Activated T-cell treated with anti-CD3 and anti-CD28 coated beads, Interleukin-2, amount 50 U/mL, for 24 hours (primary cell): ENCODE measurements around the gene DAB2IP.

ENCODE experiments used
- DNase-seq: peaks from one replicate; pipeline ENCODE4 v3.0.0-alpha.2; 2020
- H3K27ac Mint-ChIP-seq: 2 replicates; pipeline ENCODE4 v1.8.0; 2020; ENCODE audit warnings: mild to moderate bottlenecking, mixed read lengths
- H3K27me3 Mint-ChIP-seq: 2 replicates; pipeline ENCODE4 v1.8.0; 2020; ENCODE audit warnings: mixed read lengths
- H3K36me3 Mint-ChIP-seq: 2 replicates; pipeline ENCODE4 v1.8.0; 2020; ENCODE audit warnings: low read depth, mixed read lengths
- H3K4me1 Mint-ChIP-seq: 2 replicates; pipeline ENCODE4 v1.8.0; 2020; ENCODE audit warnings: low read depth, mixed read lengths
- H3K4me3 Mint-ChIP-seq: 2 replicates; pipeline ENCODE4 v1.8.0; 2020; ENCODE audit warnings: mild to moderate bottlenecking, moderate library complexity, mixed read lengths
- H3K9me3 Mint-ChIP-seq: 2 replicates; pipeline ENCODE4 v1.8.0; 2020; ENCODE audit warnings: mixed read lengths

Gene DAB2IP

DNA sequence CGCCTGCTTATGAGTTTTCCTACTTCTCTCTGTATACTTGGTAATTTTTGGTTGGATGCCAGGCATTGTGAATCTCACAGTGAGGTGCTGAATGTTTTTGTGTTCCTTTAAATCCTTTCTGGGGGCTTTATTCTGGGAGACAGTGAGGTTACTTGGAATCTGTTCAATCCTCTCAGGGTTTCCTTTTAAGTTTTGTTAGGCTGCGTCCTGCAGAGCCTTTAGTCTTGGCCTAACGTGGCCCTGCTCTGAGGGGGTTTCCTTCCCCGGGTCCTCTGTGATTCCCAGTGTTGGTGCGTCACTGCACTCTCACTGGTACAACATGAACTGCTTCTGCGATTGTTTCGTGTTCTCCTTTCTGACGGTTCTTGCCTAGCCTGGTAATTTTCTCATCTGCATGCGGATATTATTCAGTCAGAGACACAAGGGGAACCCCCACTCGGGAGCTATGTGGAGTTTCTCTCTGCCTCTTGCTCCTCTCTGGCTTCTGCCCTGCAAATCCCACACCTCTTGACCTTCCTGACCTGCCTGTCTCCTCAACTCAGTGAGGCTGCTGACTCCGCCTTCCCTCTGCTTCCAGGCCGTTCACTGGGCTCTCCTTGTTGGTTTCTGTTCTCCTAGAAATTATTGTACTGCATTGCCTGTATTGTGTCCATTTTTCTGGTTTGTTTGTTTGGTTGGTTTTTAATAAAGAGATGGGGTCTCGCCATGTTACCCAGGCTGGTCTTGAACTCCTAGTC, 128.1 kb downstream of the DAB2IP start:
- Mint-ChIP-seq H3K4me3 (no peak overlapping the region), H3K27me3 (peaks cover 10% of the 10 kb centered on the region), H3K4me1 (peaks cover 6% of the 10 kb centered on the region), H3K36me3 (no peaks in the 10 kb centered on the region), H3K27ac (no peak overlapping the region), H3K9me3 (no peaks in the 10 kb centered on the region)
- no peak for DNase-seq

DNA sequence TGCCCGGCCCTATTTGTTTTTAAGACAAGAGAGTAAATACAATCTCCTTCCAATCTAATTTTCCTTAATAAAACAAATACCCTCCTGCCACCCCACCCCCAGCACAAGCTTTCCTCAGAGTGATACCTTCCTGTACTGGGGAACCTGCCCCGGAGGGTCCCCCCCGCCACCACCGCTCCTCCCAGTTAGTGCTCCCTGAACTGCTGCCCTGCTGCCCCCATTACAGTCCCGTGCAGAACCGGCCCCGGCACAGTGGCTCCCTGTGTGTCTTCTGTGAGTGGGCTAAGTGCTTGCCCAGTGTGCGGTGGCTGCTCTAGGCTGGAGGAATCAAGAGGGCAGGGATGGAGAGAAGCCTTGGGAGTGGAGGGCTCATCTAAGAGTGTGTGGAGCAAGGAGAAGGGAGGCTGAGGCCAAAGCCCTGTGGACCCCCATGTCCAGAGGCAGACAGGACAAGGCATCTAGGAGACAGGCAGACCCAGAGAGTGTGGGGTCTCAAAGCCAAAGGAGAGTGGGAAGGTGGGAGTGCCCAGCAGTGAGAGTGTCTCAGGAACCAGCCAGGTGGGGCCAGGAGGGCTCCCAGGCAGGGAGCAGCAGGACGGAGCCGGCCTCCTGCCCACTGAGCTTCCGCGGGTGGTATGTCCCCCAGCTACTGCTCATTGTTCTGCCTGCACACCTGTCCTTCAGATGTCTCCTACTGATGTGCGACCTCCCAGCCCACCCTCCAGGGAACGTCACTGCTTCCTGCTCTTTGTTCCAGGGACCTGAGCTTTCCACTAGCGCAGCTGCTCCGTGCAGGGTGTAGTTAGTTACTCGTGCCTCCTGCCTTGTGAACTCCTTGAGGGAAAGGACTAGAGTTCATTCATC, 129.0 kb downstream of the DAB2IP start:
- H3K9me3 Mint-ChIP-seq = no peaks in the 10 kb centered on the region
- no peak overlapping the region for H3K27ac Mint-ChIP-seq

DNA sequence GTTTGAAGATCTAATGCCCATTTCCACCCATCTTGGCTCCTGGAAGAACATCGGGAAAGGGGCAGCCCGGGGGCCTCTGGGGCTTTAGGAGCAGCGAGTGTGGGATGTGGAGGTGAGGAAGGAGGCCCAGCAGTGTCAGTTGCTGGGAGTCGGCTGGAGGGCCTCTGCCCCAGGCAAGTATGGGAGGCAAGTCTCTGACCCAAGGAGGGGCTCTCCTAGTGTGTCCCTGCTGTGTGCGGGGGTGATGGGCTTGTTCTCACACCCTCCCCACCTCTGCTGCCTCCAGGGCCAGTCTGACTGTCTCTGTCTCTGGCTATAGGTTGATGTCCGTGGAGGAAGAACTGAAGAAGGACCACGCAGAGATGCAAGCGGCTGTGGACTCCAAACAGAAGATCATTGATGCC, 129.7 kb downstream of the DAB2IP start:
- H3K27me3 Mint-ChIP-seq = peaks cover 10% of the 10 kb centered on the region
- H3K36me3 Mint-ChIP-seq = no peaks in the 10 kb centered on the region
- H3K9me3 Mint-ChIP-seq = no peaks in the 10 kb centered on the region
- no peak overlapping the region for H3K4me3 Mint-ChIP-seq
- H3K4me1 Mint-ChIP-seq = peaks cover 6% of the 10 kb centered on the region
- DNase-seq = no peak
- no peak overlapping the region for H3K27ac Mint-ChIP-seq

More for the DNA sequence above, 129.0 kb downstream of the DAB2IP start:
- Mint-ChIP-seq H3K27me3 (peaks cover 10% of the 10 kb centered on the region), H3K36me3 (no peaks in the 10 kb centered on the region), H3K4me1 (peaks cover 6% of the 10 kb centered on the region), H3K4me3 (no peak overlapping the region)
- DNase-seq = no peak

DNA sequence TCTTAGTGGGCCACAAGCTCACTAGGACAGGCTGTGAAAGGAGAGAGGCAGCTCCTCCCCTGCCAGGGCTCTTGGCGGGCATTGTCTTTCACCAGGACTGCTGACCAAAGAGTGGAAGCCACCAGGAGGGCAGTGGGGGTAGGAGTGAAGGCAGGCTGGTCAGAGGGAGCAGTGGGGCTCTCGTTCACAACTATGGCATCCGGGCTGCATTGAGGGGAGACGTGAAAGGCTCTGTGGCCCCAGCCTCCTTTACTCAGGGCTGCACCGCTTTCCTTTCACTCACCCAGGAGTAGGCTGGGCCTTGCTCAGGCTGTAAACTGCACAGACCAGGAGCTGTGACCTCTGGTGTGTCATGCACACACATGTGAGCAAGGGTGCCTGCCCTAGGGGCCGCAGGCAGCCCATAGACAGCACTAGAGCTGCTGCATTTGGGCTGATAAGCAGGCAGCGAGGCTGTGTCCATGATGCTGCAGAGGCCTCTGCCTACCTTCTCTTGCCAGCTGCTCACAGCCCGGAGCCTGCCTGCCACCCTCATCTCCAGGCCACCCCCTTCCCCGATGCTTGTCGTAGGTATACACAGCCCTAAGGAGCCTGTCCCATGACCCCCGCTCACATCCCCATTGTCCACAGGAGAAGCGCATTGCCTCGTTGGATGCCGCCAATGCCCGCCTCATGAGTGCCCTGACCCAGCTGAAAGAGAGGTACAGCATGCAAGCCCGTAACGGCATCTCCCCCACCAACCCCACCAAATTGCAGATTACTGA, 130.4 kb downstream of the DAB2IP start:
- Mint-ChIP-seq H3K27ac (no peak overlapping the region), H3K27me3 (peaks cover 9% of the 10 kb centered on the region), H3K36me3 (no peaks in the 10 kb centered on the region), H3K4me3 (no peak overlapping the region), H3K9me3 (no peaks in the 10 kb centered on the region), H3K4me1 (peaks cover 6% of the 10 kb centered on the region)
- no peak for DNase-seq

DNA sequence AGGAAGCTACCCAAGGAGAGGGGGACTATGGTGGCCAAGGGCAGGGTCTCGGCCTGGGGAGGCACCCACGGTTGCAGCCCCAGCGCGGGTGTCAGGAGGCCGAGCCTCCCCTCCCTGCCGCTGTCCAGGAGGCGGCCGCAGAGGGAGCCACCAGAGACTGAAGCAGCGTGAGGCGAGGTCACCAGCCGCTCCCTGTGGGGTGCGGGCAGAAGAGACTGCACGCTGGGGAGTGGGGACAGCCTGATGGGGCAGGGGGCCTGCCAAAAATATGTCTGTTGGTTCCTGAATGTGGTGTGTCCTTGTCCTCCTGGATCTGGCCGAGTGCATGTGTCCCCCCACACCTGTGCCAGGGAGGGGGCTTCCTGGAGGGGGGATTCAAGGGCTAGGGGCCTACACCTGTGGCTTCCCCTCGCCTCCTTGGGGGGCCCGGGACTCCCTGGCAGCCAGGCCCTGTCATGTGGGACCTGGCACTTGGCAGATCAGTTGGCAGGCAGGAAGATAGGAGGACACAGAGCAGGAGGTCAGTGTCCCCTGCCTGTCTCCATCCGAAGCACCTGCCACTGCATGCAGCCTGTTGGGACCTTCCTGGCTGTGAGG, 131.2 kb downstream of the DAB2IP start:
- Mint-ChIP-seq H3K27me3 (peaks cover 9% of the 10 kb centered on the region), H3K27ac (no peak overlapping the region), H3K36me3 (no peaks in the 10 kb centered on the region), H3K4me1 (peaks cover 6% of the 10 kb centered on the region), H3K9me3 (no peaks in the 10 kb centered on the region), H3K4me3 (no peak overlapping the region)
- no peak for DNase-seq

DNA sequence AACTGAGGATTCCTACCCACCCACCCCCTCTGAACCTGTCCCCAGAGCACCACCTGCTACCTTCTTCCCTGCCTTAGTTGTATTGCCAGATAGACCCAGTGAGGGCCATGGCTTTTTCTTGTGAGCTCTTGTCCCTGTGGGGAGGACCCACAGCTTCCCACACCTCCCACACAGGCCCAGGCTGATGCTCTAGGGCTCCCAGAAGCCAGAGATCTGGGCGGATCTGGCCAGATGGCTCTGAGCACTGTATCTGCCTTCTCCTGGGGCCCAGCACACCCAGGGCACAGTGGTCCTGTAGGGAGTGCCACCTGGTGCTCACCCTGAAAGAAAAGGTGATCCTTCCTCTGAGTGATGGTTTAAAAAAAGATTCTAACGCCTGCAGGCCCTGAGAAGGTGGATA, 131.7 kb downstream of the DAB2IP start:
- peaks cover 9% of the 10 kb centered on the region for H3K27me3 Mint-ChIP-seq
- H3K27ac Mint-ChIP-seq = no peak overlapping the region
- no peak overlapping the region for H3K4me3 Mint-ChIP-seq
- H3K4me1 Mint-ChIP-seq = peaks cover 6% of the 10 kb centered on the region
- H3K36me3 Mint-ChIP-seq = no peaks in the 10 kb centered on the region
- H3K9me3 Mint-ChIP-seq = no peaks in the 10 kb centered on the region
- DNase-seq = no peak

DNA sequence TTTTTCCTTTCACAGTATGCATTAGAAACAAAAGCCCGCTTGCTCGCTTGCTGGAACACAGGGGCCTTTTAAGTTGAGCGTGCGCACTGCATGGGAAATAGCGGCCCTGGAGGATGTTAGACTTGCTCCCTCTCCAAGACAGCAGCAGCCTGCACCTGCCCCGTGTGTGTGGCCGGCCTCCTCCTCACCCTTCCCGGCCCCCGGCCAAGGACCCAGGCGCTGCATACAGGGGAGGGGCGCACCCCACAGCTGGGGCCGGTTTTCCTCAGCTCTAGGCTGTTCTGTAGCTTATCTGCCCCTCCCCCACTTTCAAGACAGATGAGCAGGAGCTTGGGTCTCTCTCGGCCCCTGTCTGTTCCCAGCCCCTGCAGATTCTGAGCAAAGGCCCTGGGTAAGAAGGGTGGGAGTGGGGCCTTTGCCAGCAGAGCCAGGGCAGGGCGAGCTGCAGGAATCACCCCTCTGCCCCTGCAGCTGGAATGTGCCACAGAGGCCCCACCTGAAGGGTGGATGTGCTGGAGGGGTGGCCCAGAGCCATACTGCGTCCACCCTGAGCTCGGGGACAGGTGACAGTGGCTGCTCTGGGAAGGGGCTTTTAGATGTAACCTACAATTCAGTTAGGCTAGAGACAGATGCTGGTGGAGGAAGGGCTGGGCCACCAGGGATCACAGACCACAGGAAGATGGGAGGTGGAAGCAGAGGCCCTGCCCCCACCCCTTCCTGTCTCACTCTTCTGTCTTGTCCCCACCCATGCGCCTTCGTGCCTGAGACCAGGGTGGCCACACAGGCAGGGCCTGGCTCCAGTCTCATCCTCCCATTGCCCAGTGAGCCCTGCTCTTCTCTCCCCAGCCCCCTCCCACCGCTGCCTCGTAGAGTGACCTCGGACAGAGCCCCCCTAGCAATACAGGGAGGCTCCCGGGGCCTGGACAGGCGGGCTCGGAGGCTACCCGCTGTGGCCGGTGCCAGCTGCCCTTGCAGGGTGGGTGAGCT, 132.4 kb downstream of the DAB2IP start:
- peak; percentile 32 for DNase-seq
- H3K4me3 Mint-ChIP-seq = no peak overlapping the region
- H3K27ac Mint-ChIP-seq = no peak overlapping the region

DNA sequence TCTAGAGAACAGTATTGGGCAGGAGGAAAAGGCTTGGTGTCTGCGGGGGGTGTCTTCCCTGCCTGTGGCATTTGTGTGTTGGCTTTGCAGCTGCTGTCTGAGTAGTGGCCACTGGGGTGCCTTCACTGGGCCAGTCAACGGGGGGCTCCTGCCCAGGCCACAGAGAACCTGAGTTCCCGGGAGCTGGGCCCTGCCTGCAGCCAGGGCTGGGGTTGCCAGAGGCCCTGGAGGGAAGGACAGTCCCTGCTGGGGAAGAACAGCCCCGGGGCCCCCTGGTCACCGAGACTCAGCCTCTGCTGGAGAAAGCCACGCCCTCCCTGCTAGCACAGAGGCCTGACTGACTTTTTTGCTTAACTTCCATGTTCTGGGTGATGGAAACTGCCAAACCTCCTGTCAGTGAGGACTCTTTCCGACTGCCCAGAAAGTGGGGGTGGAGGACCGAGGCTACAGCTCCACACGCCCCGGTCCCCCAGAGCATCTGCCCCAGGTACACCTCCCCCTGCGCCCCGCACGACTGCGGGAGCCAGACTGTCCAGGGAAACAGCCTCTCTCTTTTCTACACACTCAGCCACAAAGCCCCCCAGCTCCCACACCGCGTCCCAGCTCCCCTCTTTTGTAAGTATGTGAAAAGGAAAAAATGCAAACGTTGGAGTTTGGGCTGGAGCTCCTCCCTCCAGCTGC, 133.4 kb downstream of the DAB2IP start:
- no peak for DNase-seq
- Mint-ChIP-seq H3K27ac (no peak overlapping the region), H3K9me3 (no peaks in the 10 kb centered on the region), H3K36me3 (no peaks in the 10 kb centered on the region), H3K4me1 (peaks cover 6% of the 10 kb centered on the region), H3K4me3 (no peak overlapping the region), H3K27me3 (peaks cover 9% of the 10 kb centered on the region)

More for the DNA sequence above, 132.4 kb downstream of the DAB2IP start:
- Mint-ChIP-seq H3K36me3 (no peaks in the 10 kb centered on the region), H3K9me3 (no peaks in the 10 kb centered on the region), H3K4me1 (peaks cover 6% of the 10 kb centered on the region), H3K27me3 (peaks cover 9% of the 10 kb centered on the region)

DNA sequence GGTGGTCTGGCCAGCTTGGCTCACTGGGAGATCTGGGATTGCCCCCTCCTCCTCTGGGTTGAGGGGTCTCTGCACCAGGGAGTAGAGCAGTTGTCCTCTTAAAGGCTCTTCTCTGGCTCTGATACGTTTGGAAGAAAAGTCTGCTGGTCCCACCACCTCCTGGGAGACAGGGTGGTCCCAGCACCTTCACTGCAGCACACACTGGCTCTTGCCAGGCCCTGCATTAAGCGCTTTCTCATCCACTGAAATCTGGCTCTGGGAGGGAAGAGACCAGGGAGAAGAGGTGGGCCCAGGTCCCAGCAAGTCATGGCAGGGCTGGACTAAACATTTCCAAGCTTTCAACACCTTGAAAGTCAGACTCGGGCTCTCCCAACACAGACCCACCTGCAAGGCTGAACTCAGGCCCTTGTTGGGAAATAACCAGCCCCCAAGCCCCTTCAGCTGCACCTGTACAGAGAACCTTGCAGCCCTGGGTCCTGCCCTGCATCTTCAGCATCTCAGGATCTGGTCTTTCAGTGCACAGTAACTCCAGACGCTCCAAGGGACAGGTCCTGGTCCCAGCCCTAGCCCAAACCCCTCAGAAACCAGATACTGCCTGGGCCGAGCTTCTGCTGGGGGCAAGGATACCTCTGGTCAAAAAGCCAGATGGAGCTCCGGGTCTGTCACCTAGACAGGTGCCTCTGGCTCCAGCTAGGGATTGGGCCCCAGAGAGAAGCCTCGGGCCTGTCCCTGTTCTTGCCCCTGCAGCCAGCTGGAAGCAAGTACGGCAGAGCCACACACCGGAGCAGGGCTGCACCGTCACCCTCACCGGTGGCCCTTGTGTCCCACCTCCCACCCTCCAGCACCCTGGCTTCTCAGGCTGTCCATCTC, 134.5 kb downstream of the DAB2IP start:
- Mint-ChIP-seq H3K27ac (no peak overlapping the region), H3K27me3 (peaks cover 7% of the 10 kb centered on the region), H3K4me3 (no peak overlapping the region), H3K36me3 (no peaks in the 10 kb centered on the region), H3K4me1 (peaks cover 6% of the 10 kb centered on the region), H3K9me3 (no peaks in the 10 kb centered on the region)
- DNase-seq = no peak

DNA sequence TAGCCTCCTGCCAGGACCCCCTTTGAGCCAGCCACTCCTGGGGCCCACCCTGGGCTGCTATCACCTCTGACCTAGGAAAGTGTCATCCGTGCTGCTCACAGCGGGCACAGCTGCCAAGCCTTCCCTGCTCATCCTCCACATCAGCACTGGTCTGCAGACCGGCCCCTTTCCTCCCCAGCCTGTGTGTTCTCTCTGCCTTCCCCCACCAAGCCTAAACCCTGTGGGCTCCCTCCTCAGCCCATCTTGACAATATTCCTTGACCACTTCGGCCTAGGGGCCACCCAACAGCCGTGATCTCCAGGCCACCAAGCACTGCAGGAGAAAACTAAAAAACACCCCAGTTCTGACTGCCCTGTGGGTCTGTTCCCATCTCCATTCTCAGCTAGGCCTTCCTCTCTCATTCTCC, 135.1 kb downstream of the DAB2IP start:
- Mint-ChIP-seq H3K4me3 (no peak overlapping the region), H3K9me3 (no peaks in the 10 kb centered on the region), H3K4me1 (peaks cover 6% of the 10 kb centered on the region), H3K36me3 (no peaks in the 10 kb centered on the region), H3K27ac (no peak overlapping the region), H3K27me3 (peaks cover 3% of the 10 kb centered on the region)
- DNase-seq = no peak

DNA sequence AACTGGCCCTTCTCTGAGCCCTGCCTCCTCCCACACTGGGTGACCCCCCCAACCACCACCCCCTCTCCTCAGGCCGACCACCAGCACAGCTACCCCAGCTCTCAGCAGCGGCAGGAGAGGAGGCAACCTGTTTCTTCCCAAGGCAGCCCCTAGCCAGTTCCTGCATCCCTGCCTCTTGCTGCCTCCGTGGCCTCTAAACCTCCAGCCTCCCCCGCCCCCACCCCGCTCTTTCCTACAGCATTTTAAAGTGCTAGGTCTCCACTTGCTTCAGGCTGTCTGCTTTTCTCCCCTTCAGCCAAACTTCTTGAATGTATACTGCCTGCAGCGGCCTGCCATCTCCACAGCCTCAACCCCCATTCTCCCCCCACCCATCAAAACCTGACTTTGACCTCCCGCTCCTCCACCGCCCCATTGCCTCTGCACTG, 135.6 kb downstream of the DAB2IP start:
- Mint-ChIP-seq H3K9me3 (no peaks in the 10 kb centered on the region), H3K27ac (no peak overlapping the region), H3K4me3 (no peak overlapping the region), H3K4me1 (peaks cover 6% of the 10 kb centered on the region), H3K27me3 (peaks cover 3% of the 10 kb centered on the region), H3K36me3 (no peaks in the 10 kb centered on the region)
- no peak for DNase-seq

DNA sequence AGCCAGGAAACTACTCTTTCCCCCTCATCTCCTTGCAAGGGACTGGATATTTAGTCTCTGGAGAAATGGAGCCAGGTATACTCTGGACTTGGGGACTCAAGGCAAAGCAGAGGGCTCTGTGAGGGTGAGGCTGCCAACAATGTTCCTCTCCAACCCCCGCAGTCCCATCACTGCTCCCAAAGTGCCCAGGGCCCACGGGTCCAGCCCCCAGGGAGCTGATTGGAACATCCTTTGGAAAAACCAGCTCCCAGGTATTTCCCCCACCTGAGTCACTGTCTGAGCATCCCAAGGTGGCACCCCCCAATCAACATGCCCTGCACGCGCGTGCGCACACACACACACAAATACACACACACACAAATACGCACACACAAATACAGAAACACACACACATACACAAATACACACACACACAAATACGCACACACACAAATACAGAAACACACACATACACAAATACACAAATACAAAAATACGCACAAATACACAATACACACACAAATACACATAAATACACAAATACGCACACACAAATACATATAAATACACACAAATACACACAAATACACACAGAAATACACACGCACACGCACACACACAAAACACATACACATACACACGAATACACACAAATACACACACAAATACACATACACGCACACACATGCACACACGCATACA, 137.4 kb downstream of the DAB2IP start:
- Mint-ChIP-seq H3K4me1 (peaks cover 2% of the 10 kb centered on the region), H3K9me3 (no peaks in the 10 kb centered on the region), H3K27me3 (peaks cover 3% of the 10 kb centered on the region), H3K4me3 (no peak overlapping the region), H3K27ac (no peak overlapping the region), H3K36me3 (no peaks in the 10 kb centered on the region)
- no peak for DNase-seq
